ENCODE measurements around the gene GOT2.

GRCh38 chr16:58717994-58718393, 16.1 kb downstream of the GOT2 start:
- TF ChIP-seq, protein P1, sequence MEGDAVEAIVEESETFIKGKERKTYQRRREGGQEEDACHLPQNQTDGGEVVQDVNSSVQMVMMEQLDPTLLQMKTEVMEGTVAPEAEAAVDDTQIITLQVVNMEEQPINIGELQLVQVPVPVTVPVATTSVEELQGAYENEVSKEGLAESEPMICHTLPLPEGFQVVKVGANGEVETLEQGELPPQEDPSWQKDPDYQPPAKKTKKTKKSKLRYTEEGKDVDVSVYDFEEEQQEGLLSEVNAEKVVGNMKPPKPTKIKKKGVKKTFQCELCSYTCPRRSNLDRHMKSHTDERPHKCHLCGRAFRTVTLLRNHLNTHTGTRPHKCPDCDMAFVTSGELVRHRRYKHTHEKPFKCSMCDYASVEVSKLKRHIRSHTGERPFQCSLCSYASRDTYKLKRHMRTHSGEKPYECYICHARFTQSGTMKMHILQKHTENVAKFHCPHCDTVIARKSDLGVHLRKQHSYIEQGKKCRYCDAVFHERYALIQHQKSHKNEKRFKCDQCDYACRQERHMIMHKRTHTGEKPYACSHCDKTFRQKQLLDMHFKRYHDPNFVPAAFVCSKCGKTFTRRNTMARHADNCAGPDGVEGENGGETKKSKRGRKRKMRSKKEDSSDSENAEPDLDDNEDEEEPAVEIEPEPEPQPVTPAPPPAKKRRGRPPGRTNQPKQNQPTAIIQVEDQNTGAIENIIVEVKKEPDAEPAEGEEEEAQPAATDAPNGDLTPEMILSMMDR (IDR thresholded peaks at IDR 0.05), result no peak
- no peak for TF ChIP-seq POLR2A (IDR thresholded peaks at IDR 0.05)

Data from prostate gland (tissue), 2 donors.